Brain microvascular endothelial cell (primary cell): Measurements from ENCODE around the gene SDHA.
"Not testable (repeated sequence)": the region's sequence is repeated elsewhere in the genome, so short reads cannot be mapped to it uniquely, and the experiment has no call there.

Source experiments
- DNase-seq: peaks from one replicate; pipeline ENCODE4 v3.0.0-alpha.2; 2020
- H3K27ac ChIP-seq: fragments of 250-450 bp; sonication (Bioruptor Pico); 2 replicates; pipeline ENCODE4 v1.5.1; 2020; ENCODE audit warnings: mild to moderate bottlenecking, moderate library complexity
- H3K27me3 ChIP-seq: fragments of 250-450 bp; sonication (Bioruptor Pico); replicated peaks from 2 replicates; pipeline ENCODE4 v1.5.1; 2020; ENCODE audit warnings: mild to moderate bottlenecking
- H3K36me3 ChIP-seq: fragments of 250-450 bp; sonication (Bioruptor Pico); replicated peaks from 2 replicates; pipeline ENCODE4 v1.5.1; 2020; ENCODE audit warnings: mild to moderate bottlenecking
- H3K4me3 ChIP-seq: 2 replicates; pipeline ENCODE4 v1.5.1; 2011; ENCODE audit warnings: low read depth, mild to moderate bottlenecking, control low read depth, low read length, moderate library complexity
- CTCF ChIP-seq: IDR thresholded peaks from 2 replicates; pipeline ENCODE4 v1.5.1; 2011; ENCODE audit warnings: low read depth, mild to moderate bottlenecking, moderate library complexity, low read length, control low read depth, inconsistent platforms; ENCODE audit errors: missing control alignments
- in situ Hi-C: cut with HindIII; loops from 2 replicates; pipeline ENCODE4 v1.10.0; 2017; ENCODE audit warnings: low sequenced_read_pairs, low pct_ligation_motif_present

SDHA gene

GRCh38 chr5:228886-229285 is 10.8 kb downstream of the SDHA start:
- Histone ChIP-seq H3K36me3 (peaks cover 63% of the 10 kb centered on the region), H3K4me3 (no peak overlapping the region), H3K27me3 (no peaks in the 10 kb centered on the region), H3K27ac (no peak overlapping the region)
- DNase-seq = no peak
- in situ Hi-C loops = no loop called here
- no peak for TF ChIP-seq CTCF

DNA sequence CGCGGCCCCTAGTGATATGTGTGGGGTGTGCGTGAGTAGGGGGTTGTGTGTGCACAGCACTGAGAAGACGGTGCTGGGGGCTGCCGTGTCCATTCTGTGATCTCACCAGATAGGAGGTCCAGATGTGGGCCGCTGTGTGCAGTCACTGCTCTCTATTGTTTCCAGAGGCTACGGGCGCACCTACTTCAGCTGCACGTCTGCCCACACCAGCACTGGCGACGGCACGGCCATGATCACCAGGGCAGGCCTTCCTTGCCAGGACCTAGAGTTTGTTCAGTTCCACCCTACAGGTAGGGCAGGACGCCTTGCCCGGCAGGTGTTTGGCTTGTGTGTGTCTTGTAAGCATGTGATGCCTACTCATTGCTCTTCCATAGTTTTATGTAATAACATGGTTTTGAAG is 12.6 kb downstream of the SDHA start:
- H3K27ac ChIP-seq = no peak overlapping the region
- no peak for TF ChIP-seq CTCF
- H3K4me3 ChIP-seq = no peak overlapping the region
- peaks cover 69% of the 10 kb centered on the region for H3K36me3 ChIP-seq
- H3K27me3 ChIP-seq = no peaks in the 10 kb centered on the region
- in situ Hi-C loops = no loop called here
- no peak for DNase-seq

DNA sequence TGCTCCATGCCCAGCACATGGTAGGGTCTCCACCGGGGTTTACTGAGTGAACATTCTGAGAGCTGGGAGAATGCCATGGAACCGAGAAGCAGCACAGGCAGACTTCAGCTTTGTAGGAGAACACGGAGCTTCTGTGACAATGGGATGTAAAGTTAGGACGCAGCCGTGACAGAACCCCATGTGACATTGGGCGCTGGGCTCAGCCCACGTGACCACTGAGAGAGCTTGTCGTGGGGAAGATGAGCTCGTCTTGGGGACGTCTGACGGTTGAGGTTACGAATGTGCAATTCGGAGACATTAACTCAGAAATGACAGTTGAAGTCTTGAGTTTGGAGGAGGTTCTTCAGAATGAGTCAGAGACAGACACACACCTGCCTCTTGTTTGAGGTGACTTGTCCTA is 13.5 kb downstream of the SDHA start:
- no peak overlapping the region for H3K27ac ChIP-seq
- H3K36me3 ChIP-seq = peaks cover 64% of the 10 kb centered on the region
- in situ Hi-C loops = no loop called here
- no peak overlapping the region for H3K4me3 ChIP-seq
- DNase-seq = no peak
- no peak for TF ChIP-seq CTCF
- H3K27me3 ChIP-seq = no peaks in the 10 kb centered on the region

GRCh38 chr5:233426-233825 is 15.3 kb downstream of the SDHA start:
- DNase-seq, H3K4me3 ChIP-seq, H3K27me3 ChIP-seq, H3K27ac ChIP-seq, in situ Hi-C loops: not testable (repeated sequence)
- peaks cover 48% of the 10 kb centered on the region for H3K36me3 ChIP-seq

DNA sequence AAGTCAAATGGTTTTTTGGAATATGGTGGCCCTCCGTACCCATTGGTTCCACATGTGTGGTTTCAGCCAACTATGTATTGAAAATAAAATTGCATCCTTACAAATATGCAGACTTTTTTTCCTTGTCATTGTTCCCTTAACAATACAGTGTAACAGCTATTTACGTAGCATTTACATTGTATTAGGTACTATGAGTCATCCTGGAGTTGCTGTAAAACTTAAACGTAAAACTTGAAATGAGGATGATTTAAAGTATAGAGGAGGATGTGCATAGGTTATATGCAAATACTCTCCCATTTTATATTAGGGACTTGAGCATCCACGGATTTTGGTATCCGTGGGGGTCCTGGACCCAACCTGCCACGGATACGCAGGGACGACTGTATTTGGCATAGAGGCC is 16.3 kb downstream of the SDHA start:
- Histone ChIP-seq H3K4me3 (no peak overlapping the region), H3K27me3 (no peaks in the 10 kb centered on the region), H3K36me3 (peaks cover 39% of the 10 kb centered on the region), H3K27ac (no peak overlapping the region)
- in situ Hi-C loops = no loop called here
- no peak for DNase-seq
- no peak for TF ChIP-seq CTCF

DNA sequence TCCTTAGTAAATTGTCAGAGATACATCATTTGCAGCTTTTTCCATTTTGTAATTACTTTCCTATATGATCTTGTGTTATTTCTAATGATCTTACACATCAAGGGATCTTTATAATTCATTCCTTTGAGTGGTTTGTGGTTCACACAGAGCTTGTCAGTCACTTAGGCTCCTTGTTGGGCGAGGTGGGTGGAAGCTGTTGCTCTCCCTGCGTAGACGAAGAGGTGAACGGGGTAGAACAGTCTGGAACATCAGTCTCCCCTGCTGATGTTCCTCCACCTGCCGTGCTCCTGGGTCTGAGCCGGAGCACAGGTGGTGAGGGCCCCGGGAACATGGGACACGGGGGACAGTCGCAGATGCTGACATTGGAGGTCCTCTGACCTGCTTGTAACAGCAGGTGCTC is 17.4 kb downstream of the SDHA start:
- peaks cover 41% of the 10 kb centered on the region for H3K36me3 ChIP-seq
- not testable (repeated sequence) for H3K4me3 ChIP-seq

GRCh38 chr5:237931-238330 is 19.8 kb downstream of the SDHA start:
- in situ Hi-C loops, H3K4me3 ChIP-seq, H3K27me3 ChIP-seq, H3K27ac ChIP-seq: not testable (repeated sequence)
- DNase-seq = peak; percentile 58
- H3K36me3 ChIP-seq = peaks cover 50% of the 10 kb centered on the region

More for the DNA sequence above, 17.4 kb downstream of the SDHA start:
- in situ Hi-C loops, H3K27me3 ChIP-seq, DNase-seq, H3K27ac ChIP-seq: not testable (repeated sequence)

DNA sequence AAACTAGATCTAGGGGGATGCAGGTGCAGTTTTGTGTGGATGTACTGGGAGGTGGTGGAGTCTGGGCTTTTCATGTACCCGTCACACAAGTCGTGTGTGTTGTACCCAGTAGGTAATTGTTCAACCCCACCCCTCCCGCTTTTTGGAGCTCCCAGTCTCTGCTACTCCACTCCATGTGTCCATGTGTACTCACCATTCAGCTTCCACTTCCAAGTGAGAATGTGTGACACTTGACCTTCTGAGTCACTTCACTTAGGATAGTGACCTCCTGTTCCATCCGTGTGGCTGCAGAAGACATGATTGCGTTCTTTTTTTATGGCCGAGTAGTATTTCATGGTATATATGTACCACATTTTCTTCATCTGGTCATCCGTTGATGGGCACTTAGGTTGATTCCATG is 22.4 kb downstream of the SDHA start:
- H3K27ac ChIP-seq, DNase-seq, H3K4me3 ChIP-seq, H3K27me3 ChIP-seq, in situ Hi-C loops: not testable (repeated sequence)
- peaks cover 36% of the 10 kb centered on the region for H3K36me3 ChIP-seq

- peaks cover 34% of the 10 kb centered on the region for H3K36me3 ChIP-seq
These were observed 23.0 kb downstream of the SDHA start for GRCh38 chr5:241045-241669.

GRCh38 chr5:243683-244367 is 25.7 kb downstream of the SDHA start:
- in situ Hi-C loops, DNase-seq, H3K27me3 ChIP-seq, H3K4me3 ChIP-seq, H3K27ac ChIP-seq: not testable (repeated sequence)
- H3K36me3 ChIP-seq = peaks cover 37% of the 10 kb centered on the region

More at GRCh38 chr5:241045-241669, 23.0 kb downstream of the SDHA start:
- H3K27ac ChIP-seq, H3K4me3 ChIP-seq, in situ Hi-C loops, H3K27me3 ChIP-seq: not testable (repeated sequence)
- peak; percentile 56 for DNase-seq
